A549 (cell line): ENCODE measurements around the gene GATAD2A. TPM values are rescaled to one million over a fixed set of nuclear protein-coding genes. Genes with fewer than 3 reads are reported as not detected.

Experiments
- ATAC-seq, 2 experiments: fragments of 200-7000 bp in 1 of 2; fragments of >200 bp in 1 of 2; cut with Nextera tagmentation in 1 of 2; cut with Tn5 transposase in 1 of 2; 3 replicates each; pipeline versions ENCODE4 v1.8.0 to v1.9.1; 2018 to 2020; ENCODE audit warnings: mild to moderate bottlenecking in 1 of 2, moderate library complexity in 1 of 2
- CTCF ChIA-PET: fragments of 300-600 bp; sonication (Branson Sonifier 250); formaldehyde crosslinking; extraction: SDS; loops from one replicate; lab custom pipeline; 2021; ENCODE audit warnings: antibody characterized with exemption, inconsistent platforms; lab: Yijun Ruan, JAX
- POLR2A ChIA-PET: fragments of 350-600 bp; formaldehyde crosslinking; extraction: SDS; loops from one replicate; lab custom pipeline; 2021; ENCODE audit warnings: antibody characterized with exemption, inconsistent platforms; lab: Yijun Ruan, JAX
- DNase-seq, 2 experiments: peaks; one replicate each; pipeline versions ENCODE4 v3.0.0 to v3.0.0-alpha.2; 2011 to 2016; ENCODE audit warnings: low read depth in 1 of 2, low spot score in 1 of 2
- FAIRE-seq: peaks from 2 replicates; lab custom pipeline; 2011; peaks lifted over from hg19 to GRCh38; lab: Jason Lieb, UNC
- H3K27ac ChIP-seq, 2 experiments: fragments of >200 bp; sonication (Bioruptor Twin); formaldehyde crosslinking; 3 replicates each; pipeline ENCODE4 v1.5.1; 2016 to 2017
- H3K4me1 ChIP-seq: fragments of >200 bp; sonication (Bioruptor Twin); formaldehyde crosslinking; 3 replicates; pipeline ENCODE4 v1.6.1; 2016
- H3K4me2 ChIP-seq: fragments of >200 bp; sonication (Bioruptor Twin); formaldehyde crosslinking; 3 replicates; pipeline ENCODE4 v1.6.1; 2016
- H3K4me3 ChIP-seq: fragments of >200 bp; sonication (Bioruptor Twin); formaldehyde crosslinking; 3 replicates; pipeline ENCODE4 v1.5.1; 2016
- H3K9me3 ChIP-seq: fragments of >200 bp; sonication (Bioruptor Twin); formaldehyde crosslinking; 3 replicates; pipeline ENCODE4 v1.6.1; 2016
- BCL3 ChIP-seq: fragments of >200 bp; sonication (Bioruptor Twin); formaldehyde crosslinking; IDR thresholded peaks from 3 replicates; pipeline ENCODE4 v1.6.1; 2016
- CBX2 ChIP-seq: fragments of 200-600 bp; sonication (generic); IDR thresholded peaks from 2 replicates; pipeline ENCODE4 v1.6.1; 2016; ENCODE audit warnings: low read depth, mild to moderate bottlenecking, borderline replicate concordance
- CBX8 ChIP-seq: fragments of 200-600 bp; sonication (generic); IDR thresholded peaks from 2 replicates; pipeline ENCODE4 v1.6.1; 2016
- CEBPB ChIP-seq, 2 experiments: fragments of >200 bp in 1 of 2; sonication (Bioruptor Twin) in 1 of 2; formaldehyde crosslinking in 1 of 2; IDR thresholded peaks; 2 replicates each; pipeline ENCODE4 v1.6.1; 2012 to 2016
- CHD4 ChIP-seq: fragments of 200-600 bp; sonication (generic); IDR thresholded peaks from 2 replicates; pipeline ENCODE4 v1.6.1; 2016; ENCODE audit warnings: antibody characterized with exemption, mild to moderate bottlenecking, borderline replicate concordance
- EP300 ChIP-seq, 2 experiments: fragments of >200 bp; sonication (Bioruptor Twin); formaldehyde crosslinking; IDR thresholded peaks; 2 replicates in 1 of 2; 3 replicates in 1 of 2; pipeline ENCODE4 v1.6.1; 2016 to 2017
- FOSB ChIP-seq: fragments of 250-450 bp; sonication (Bioruptor Pico); IDR thresholded peaks from 2 replicates; pipeline ENCODE4 v1.5.0; 2020; ENCODE audit warnings: mild to moderate bottlenecking, moderate library complexity
- FOSL2 ChIP-seq, 2 experiments: fragments of 450-650 bp in 1 of 2; fragments of >200 bp in 1 of 2; sonication (Bioruptor Twin) in 1 of 2; formaldehyde crosslinking; IDR thresholded peaks; 2 replicates each; pipeline versions ENCODE4 v1.5.0 to v1.6.1; 2016 to 2020; ENCODE audit warnings: mild to moderate bottlenecking in 1 of 2, moderate library complexity in 1 of 2
- FOXS1 ChIP-seq: fragments of 250-450 bp; sonication (Bioruptor Pico); IDR thresholded peaks from 2 replicates; pipeline ENCODE4 v1.5.0; 2020; ENCODE audit warnings: mild to moderate bottlenecking, moderate library complexity
- GATA3 ChIP-seq: IDR thresholded peaks from 2 replicates; pipeline ENCODE4 v1.6.1; 2012; ENCODE audit warnings: borderline replicate concordance
- HEYL ChIP-seq: fragments of 250-450 bp; sonication (Bioruptor Pico); IDR thresholded peaks from 2 replicates; pipeline ENCODE4 v1.8.0; 2021; ENCODE audit warnings: mild to moderate bottlenecking, moderate library complexity
- HMGXB4 ChIP-seq: fragments of 250-450 bp; sonication (Bioruptor Pico); IDR thresholded peaks from 2 replicates; pipeline ENCODE4 v1.5.0; 2021; ENCODE audit warnings: mild to moderate bottlenecking, moderate library complexity, borderline replicate concordance
- HOXB5 ChIP-seq: fragments of 250-450 bp; sonication (Bioruptor Pico); IDR thresholded peaks from 2 replicates; pipeline ENCODE4 v1.5.0; 2020; ENCODE audit warnings: mild to moderate bottlenecking, moderate library complexity
- KDM5A ChIP-seq: fragments of 200-600 bp; sonication (generic); IDR thresholded peaks from 2 replicates; pipeline ENCODE4 v1.6.1; 2016; ENCODE audit warnings: antibody characterized with exemption, mild to moderate bottlenecking
- MAZ ChIP-seq: fragments of 150-350 bp; IDR thresholded peaks from 2 replicates; pipeline ENCODE4 v1.6.1; 2014; ENCODE audit warnings: antibody characterized with exemption, low read depth, low read length, borderline replicate concordance
- NPAS2 ChIP-seq: fragments of 250-450 bp; sonication (Bioruptor Pico); IDR thresholded peaks from 2 replicates; pipeline ENCODE4 v1.8.0; 2022; ENCODE audit warnings: mild to moderate bottlenecking, moderate library complexity, borderline replicate concordance
- REST ChIP-seq: fragments of 200-600 bp; sonication (generic); IDR thresholded peaks from 2 replicates; pipeline ENCODE4 v1.6.1; 2016; ENCODE audit warnings: antibody characterized with exemption, mild to moderate bottlenecking, moderate library complexity
- RNF2 ChIP-seq: fragments of 200-600 bp; sonication (generic); IDR thresholded peaks from 2 replicates; pipeline ENCODE4 v1.6.1; 2016; ENCODE audit warnings: low read depth, mild to moderate bottlenecking, antibody characterized with exemption, moderate library complexity, borderline replicate concordance
- TFCP2L1 ChIP-seq: fragments of 250-450 bp; sonication (Bioruptor Pico); IDR thresholded peaks from 2 replicates; pipeline ENCODE4 v1.5.0; 2021; ENCODE audit warnings: mild to moderate bottlenecking
- TP53 ChIP-seq: fragments of 250-450 bp; sonication (Bioruptor Pico); IDR thresholded peaks from 2 replicates; pipeline ENCODE4 v1.5.0; 2021; ENCODE audit warnings: mild to moderate bottlenecking, moderate library complexity
- ZFP36 ChIP-seq: fragments of 450-650 bp; IDR thresholded peaks from 2 replicates; pipeline ENCODE4 v1.6.1; 2014; ENCODE audit warnings: borderline replicate concordance; ENCODE audit not compliant: partially characterized antibody
- WGBS: methylation state at CpG from one replicate; pipeline ENCODE4 v1.1.6; 2017; ENCODE audit errors: missing lambda C conversion rate; 5-methylcytosine and 5-hydroxymethylcytosine counted together
- polyA plus RNA-seq, 4 experiments: library from polyadenylated mRNA; depleted of rRNA in 3 of 4; stranded (reverse); fragments of >200 nt; fragmentation: RNase III in 1 of 4; extraction: RNeasy Plus Mini Kit Qiagen cat#74134 plus additional on column Dnase treatment in 1 of 4; gene quantifications; 2 replicates in 3 of 4; 3 replicates in 1 of 4; pipeline ENCODE4 v1.2.3, GENCODE V29; 2011 to 2017

GATAD2A gene
- polyA plus RNA-seq, 2 of the 4 experiments (the other 2 are of a cell fraction): 25.2 to 28.9 TPM

- no peak overlapping the region for H3K27ac ChIP-seq
- no peak for TF ChIP-seq HEYL (CRISPR knock-in tag)
- no peak for TF ChIP-seq TP53 (CRISPR knock-in tag)
- no peak for TF ChIP-seq ZFP36
- TF ChIP-seq HOXB5 (CRISPR knock-in tag): no peak
- TF ChIP-seq FOSL2 (IDR thresholded peaks at IDR 0.05): no peak
- no peak for TF ChIP-seq FOSL2 (CRISPR knock-in tag; IDR thresholded peaks at IDR 0.05)
- no peak for TF ChIP-seq CBX2
- TF ChIP-seq CBX8: no peak
- TF ChIP-seq FOXS1 (CRISPR knock-in tag): no peak
- no peak for TF ChIP-seq GATA3
- no peak for TF ChIP-seq REST
- no peak for TF ChIP-seq MAZ
- no peak for TF ChIP-seq RNF2
- no peak for TF ChIP-seq CHD4
- TF ChIP-seq TFCP2L1: no peak
- TF ChIP-seq FOSB (CRISPR knock-in tag): no peak
- no peak for TF ChIP-seq KDM5A
- no peak for TF ChIP-seq BCL3
- TF ChIP-seq HMGXB4 (CRISPR knock-in tag): no peak
- no peak for TF ChIP-seq NPAS2 (CRISPR knock-in tag)
- no peak for TF ChIP-seq EP300 (IDR thresholded peaks at IDR 0.05)
- CTCF ChIA-PET: no interaction called here
Observed at GRCh38 chr19:19520989-19521388, 115.5 kb downstream of the GATAD2A start.

GRCh38 chr19:19523177-19523576, 117.7 kb downstream of the GATAD2A start:
- no peaks in the 10 kb centered on the region for H3K4me1 ChIP-seq
- ATAC-seq (no peak), DNase-seq (no peak), FAIRE-seq (no peak)
- ChIA-PET CTCF (interaction anchor here (0.8 to 0.9 kb wide), 2 partner anchors 9 to 121 kb away, joined by 3 to 4 read pairs; partner anchors contain the start of gene GMIP), POLR2A (no interaction called here)
- H3K9me3 ChIP-seq: no peaks in the 10 kb centered on the region
- no peak for TF ChIP-seq KDM5A
- no peak for TF ChIP-seq BCL3
- no peak for TF ChIP-seq CEBPB (IDR thresholded peaks at IDR 0.05)
- H3K4me2 ChIP-seq: no peak overlapping the region
- no peak overlapping the region for H3K27ac ChIP-seq
- WGBS: 88% methylated on average over 3 of the region's 3 CpGs
- no peak overlapping the region for H3K4me3 ChIP-seq

More at GRCh38 chr19:19520989-19521388, 115.5 kb downstream of the GATAD2A start:
- no peaks in the 10 kb centered on the region for H3K9me3 ChIP-seq
- H3K4me2 ChIP-seq: no peak overlapping the region
- FAIRE-seq (no peak), ATAC-seq (no peak), DNase-seq (no peak)
- peaks cover 5% of the 10 kb centered on the region; the same call in 2 of the 3 replicates for H3K4me1 ChIP-seq
- WGBS: 82% methylated on average over 6 of the region's 6 CpGs
- POLR2A ChIA-PET: no interaction called here
- no peak overlapping the region for H3K4me3 ChIP-seq
